Suprapubic skin (tissue), 4 donors: ENCODE measurements around the gene CRYGC.
"Not testable (repeated sequence)": the region's sequence is repeated elsewhere in the genome, so short reads cannot be mapped to it uniquely, and the experiment has no call there.

Source experiments
- CTCF ChIP-seq, 2 donors: fragments of 200-600 bp in 1 of 2; fragments of 450-650 bp in 1 of 2; sonication (generic) in 1 of 2; IDR thresholded peaks; one replicate each; pipeline ENCODE4 v1.5.1; 2016 to 2019; ENCODE audit warnings: antibody characterized with exemption in 2 of 2, mild to moderate bottlenecking in 1 of 2, moderate library complexity in 1 of 2
- EP300 ChIP-seq: sonication (generic); formaldehyde crosslinking; IDR thresholded peaks from one replicate; pipeline ENCODE4 v1.6.1; 2017; ENCODE audit warnings: antibody characterized with exemption
- POLR2A ChIP-seq, 2 donors: fragments of 450-650 bp; IDR thresholded peaks; one replicate each; pipeline ENCODE4 v1.6.1; 2017; ENCODE audit warnings: antibody characterized with exemption in 2 of 2, mild to moderate bottlenecking in 2 of 2, moderate library complexity in 2 of 2
- POLR2AphosphoS5 ChIP-seq, 3 donors: sonication (generic); formaldehyde crosslinking; IDR thresholded peaks; one replicate each; pipeline ENCODE4 v1.6.1; 2017; ENCODE audit warnings: antibody characterized with exemption in 3 of 3

DNA sequence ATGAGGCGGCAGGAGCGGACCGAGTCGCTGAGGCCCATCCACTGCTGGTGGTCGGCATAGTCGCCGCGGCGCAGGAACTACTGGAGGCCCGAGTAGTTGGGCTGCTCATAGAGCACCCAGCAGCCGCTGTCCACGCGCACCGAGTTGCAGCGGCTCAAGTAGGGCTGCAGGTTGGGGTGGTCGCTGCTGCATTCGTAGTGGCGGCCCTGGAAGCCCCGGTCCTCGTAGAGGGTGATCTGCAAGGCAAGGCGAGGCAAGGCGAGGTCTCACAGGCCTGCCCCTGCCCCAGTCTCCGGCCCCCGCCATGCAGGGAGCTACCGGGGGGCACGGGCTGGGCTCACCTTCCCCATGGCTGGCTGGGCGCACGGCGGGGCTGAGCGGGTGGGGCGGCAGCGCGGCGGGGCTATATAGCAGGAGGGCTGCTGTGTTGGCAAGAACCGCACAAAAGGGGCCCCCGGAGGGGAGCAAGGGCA, 17.3 kb downstream of the CRYGC start:
- TF ChIP-seq CTCF (IDR thresholded peaks at IDR 0.05); POLR2AphosphoS5 (IDR thresholded peaks at IDR 0.05); EP300; POLR2A (IDR thresholded peaks at IDR 0.05): not testable (repeated sequence)
